Mesothelial cell of epicardium (in vitro differentiated cells): ENCODE results near the gene TPI1. TPM values are rescaled to one million over a fixed set of nuclear protein-coding genes. Genes with fewer than 3 reads are reported as not detected.

Source experiments
- DNase-seq, 2 experiments: peaks; one replicate each; pipeline ENCODE4 v3.0.0; 2021; ENCODE audit warnings: low spot score in 2 of 2; ENCODE audit not compliant: unreplicated experiment in 2 of 2
- H3K27ac Mint-ChIP-seq: 2 replicates; pipeline ENCODE4 v1.8.0; 2021; ENCODE audit warnings: mixed read lengths
- H3K27me3 Mint-ChIP-seq: 2 replicates; pipeline ENCODE4 v1.8.0; 2021; ENCODE audit warnings: low read depth, mixed read lengths
- H3K36me3 Mint-ChIP-seq: 2 replicates; pipeline ENCODE4 v1.8.0; 2021; ENCODE audit warnings: mixed read lengths
- H3K4me1 Mint-ChIP-seq: 2 replicates; pipeline ENCODE4 v1.8.0; 2021; ENCODE audit warnings: mixed read lengths
- H3K4me3 Mint-ChIP-seq: 2 replicates; pipeline ENCODE4 v1.8.0; 2021; ENCODE audit warnings: mild to moderate bottlenecking, moderate library complexity, mixed read lengths
- H3K9me3 Mint-ChIP-seq: 2 replicates; pipeline ENCODE4 v1.8.0; 2021; ENCODE audit warnings: mixed read lengths
- CTCF ChIP-seq: fragments of 200-600 bp; sonication (generic); IDR thresholded peaks from one replicate; pipeline ENCODE4 v1.5.0; 2021; ENCODE audit warnings: antibody characterized with exemption; ENCODE audit not compliant: unreplicated experiment
- total RNA-seq: library from RNA; stranded (reverse); gene quantifications from 3 replicates; pipeline ENCODE4 v1.2.1, GENCODE V29; 2021

Gene TPI1
- total RNA-seq, 1 donor from 2014 or later, result 473 TPM

DNA sequence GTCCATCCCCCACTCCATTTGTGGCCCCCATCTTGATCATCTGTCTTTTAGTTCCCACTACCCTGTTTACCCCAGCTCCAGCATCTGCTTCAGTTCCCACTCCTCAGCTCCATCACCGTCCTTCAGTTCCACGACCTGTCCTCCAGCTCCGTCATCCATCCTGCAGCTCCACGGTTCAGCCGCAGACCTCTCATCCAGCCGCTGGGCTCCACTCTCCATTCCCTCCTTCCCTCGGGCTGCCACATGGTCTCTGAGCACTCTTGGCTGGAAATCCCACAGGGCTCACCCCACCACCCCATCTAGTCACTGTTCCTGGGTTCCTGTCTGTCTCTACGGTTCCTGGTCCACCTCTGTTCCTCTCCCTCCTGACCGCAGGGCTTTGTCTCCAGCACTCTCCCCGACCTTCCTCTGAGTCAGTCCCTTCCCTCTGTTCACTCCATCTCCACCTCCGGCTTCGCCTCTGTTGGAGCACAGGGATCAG is 42.4 kb upstream of the TPI1 start:
- peak overlapping the region; percentile 17 for H3K27ac Mint-ChIP-seq
- no peaks in the 10 kb centered on the region for H3K36me3 Mint-ChIP-seq
- H3K27me3 Mint-ChIP-seq, result peaks cover 14% of the 10 kb centered on the region
- no peak for TF ChIP-seq CTCF
- H3K9me3 Mint-ChIP-seq, result no peaks in the 10 kb centered on the region
- no peak for DNase-seq
- peak overlapping the region; percentile 58 for H3K4me3 Mint-ChIP-seq
- H3K4me1 Mint-ChIP-seq, result peaks cover 55% of the 10 kb centered on the region

DNA sequence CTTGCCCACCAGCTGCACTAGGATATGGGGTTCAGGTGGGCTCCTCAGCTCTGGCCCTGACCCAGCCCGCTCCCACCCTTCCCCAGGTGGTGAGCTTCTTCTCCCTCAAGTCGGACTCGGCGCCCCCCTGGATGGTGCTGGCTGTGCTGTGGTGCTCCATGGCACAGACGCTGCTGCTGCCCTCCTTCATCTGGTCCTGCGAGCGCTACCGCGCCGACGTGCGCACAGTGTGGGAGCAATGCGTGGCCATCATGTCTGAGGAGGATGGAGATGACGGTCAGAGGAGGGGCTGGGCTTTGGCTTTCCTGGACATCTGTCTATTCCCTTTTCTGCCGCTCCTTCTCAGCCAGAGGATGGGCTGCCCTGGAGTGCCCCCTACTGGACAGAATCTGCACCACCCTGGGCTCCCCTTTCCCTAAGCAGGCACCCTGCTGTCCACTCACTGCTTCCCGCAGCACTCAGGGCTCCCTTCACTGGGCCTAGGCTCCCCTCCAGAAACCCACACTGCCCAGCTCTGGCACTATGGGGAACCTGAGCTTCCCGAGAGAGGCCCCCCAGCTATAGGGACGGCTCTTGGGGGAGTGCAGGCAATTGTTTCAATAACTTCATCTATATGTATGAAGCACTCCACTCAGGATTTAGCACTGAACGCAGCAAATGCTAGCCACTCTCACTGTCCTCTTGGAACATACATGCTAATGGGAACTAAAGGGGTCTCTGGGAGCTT is 41.8 kb upstream of the TPI1 start:
- TF ChIP-seq CTCF, result peak; percentile 89
- H3K27me3 Mint-ChIP-seq, result peaks cover 14% of the 10 kb centered on the region
- H3K9me3 Mint-ChIP-seq, result no peaks in the 10 kb centered on the region
- peak overlapping the region; percentile 43 for H3K27ac Mint-ChIP-seq
- H3K36me3 Mint-ChIP-seq, result no peaks in the 10 kb centered on the region
- peak overlapping the region; percentile 58 for H3K4me3 Mint-ChIP-seq
- H3K4me1 Mint-ChIP-seq, result peaks cover 53% of the 10 kb centered on the region
- DNase-seq, result peak in 1 of 2 experiments; percentile 94

DNA sequence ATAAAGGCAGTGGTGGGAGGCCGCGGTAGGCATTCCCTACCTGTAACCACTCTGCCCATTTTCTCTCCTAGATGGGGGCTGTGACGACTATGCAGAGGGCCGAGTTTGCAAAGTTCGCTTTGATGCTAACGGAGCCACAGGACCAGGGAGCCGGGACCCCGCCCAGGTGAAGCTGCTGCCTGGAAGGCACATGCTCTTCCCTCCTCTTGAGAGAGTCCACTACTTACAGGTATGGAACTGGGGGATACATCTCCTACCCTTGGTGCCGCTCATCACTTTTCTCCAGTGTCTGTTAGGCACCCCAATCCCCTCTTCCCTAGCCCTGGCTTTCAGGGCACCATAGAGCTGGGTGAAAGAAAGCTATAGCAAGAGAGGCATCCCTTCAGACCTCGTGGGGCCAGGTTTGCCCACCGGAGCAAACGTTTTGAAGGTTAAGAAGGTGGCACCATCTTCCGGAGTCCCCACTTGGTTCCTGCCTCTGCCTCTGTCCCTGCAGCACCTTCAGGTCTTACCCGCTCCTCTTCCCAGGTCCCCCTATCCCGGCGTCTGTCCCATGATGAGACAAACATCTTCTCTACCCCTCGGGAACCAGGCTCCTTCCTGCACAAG is 41.1 kb upstream of the TPI1 start:
- Mint-ChIP-seq H3K36me3 (no peaks in the 10 kb centered on the region), H3K4me3 (no peak overlapping the region), H3K27ac (no peak overlapping the region), H3K9me3 (no peaks in the 10 kb centered on the region), H3K27me3 (peaks cover 14% of the 10 kb centered on the region), H3K4me1 (peaks cover 46% of the 10 kb centered on the region)
- DNase-seq, result no peak
- TF ChIP-seq CTCF, result no peak

GRCh38 chr12:6826734-6827436 is 40.4 kb upstream of the TPI1 start:
- peak overlapping the region; percentile 55 for H3K27ac Mint-ChIP-seq

More at GRCh38 chr12:6826734-6827436, 40.4 kb upstream of the TPI1 start:
- DNase-seq, result no peak
- Mint-ChIP-seq H3K4me3 (peak overlapping the region; percentile 68), H3K27me3 (peaks cover 14% of the 10 kb centered on the region), H3K4me1 (peaks cover 44% of the 10 kb centered on the region), H3K9me3 (no peaks in the 10 kb centered on the region), H3K36me3 (no peaks in the 10 kb centered on the region)
- no peak for TF ChIP-seq CTCF
